ENCODE measurements around the gene ATP1A1.

Gene ATP1A1

DNA sequence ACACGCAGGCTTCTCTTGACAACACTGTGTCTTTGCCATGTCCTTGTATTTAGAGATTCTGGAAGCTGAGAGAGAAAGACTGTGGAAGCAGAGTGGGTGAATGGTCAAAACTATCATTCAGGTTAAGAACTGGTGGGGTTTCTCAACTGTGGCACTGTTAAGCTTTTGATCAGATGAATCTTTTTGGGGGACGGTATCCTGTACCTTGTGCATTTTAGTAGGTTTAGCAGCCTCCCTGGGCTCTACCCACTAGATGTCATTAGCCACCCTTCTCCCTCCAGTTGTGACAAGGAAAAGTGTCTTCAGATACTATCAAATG is 39.4 kb downstream of the ATP1A1 start:
- DNase-seq (ENCODE audit: low read depth in 2 of 3, low spot score in 1 of 3) = no peak

DNA sequence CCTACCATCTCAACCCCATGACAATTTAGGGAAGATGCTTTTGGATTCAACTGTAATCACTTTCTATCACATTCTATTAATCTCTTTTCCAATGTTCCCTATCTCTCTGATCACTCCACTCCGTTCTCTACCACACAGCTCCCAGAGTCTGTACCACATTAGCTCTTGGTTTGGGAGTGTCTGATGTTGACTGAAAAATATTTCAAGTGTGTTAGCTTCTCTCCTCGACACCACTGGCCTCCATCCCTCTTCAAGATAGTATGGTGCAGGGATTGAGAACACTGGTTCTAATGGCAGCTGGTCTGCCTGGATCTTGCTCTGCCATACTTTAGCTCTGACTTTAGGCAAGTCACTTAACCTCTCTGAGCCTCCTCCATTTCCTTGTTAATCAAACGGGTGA is 39.9 kb downstream of the ATP1A1 start:
- DNase-seq (ENCODE audit: low read depth in 2 of 3, low spot score in 1 of 3) = no peak

DNA sequence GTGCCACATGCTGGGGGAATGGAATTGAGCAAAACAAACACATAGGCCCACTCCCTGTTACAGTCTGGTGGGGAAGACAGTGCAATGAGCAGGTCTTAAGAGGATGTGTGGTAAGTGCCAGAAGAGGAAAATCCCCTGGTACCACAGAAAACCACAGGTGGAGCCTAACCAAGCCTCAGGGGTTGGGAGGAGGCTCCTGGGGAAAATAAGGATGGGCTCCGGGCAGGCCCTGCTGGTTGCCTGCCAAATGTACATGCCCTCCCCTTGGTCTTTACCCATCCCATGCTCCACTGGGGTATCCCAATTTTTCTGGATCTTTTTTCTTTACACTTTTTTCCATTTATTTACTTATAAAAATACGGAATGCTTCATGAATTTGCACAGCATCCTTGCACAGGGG is 40.4 kb downstream of the ATP1A1 start:
- no peak for DNase-seq (ENCODE audit: low read depth in 2 of 3, low spot score in 1 of 3)

DNA sequence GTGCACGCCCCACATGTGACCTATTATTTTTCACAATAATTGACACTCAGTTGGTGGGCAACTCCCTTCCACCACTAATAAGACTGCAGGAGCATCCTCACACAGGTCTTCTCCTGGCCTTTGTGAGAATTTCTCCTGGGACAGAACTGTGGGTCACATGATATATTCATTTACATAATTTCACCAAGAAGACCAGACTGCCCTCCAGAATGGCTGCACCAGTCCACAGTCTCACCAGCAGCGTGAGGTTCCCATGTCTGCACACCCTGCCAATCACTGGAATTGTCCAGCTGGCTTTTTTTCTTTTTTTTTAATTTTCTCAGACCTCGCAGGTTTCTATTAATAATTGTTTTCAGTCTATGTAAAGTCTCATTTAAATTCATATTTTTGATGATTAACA is 41.3 kb downstream of the ATP1A1 start:
- DNase-seq (ENCODE audit: low read depth in 2 of 3, low spot score in 1 of 3) = no peak

DNA sequence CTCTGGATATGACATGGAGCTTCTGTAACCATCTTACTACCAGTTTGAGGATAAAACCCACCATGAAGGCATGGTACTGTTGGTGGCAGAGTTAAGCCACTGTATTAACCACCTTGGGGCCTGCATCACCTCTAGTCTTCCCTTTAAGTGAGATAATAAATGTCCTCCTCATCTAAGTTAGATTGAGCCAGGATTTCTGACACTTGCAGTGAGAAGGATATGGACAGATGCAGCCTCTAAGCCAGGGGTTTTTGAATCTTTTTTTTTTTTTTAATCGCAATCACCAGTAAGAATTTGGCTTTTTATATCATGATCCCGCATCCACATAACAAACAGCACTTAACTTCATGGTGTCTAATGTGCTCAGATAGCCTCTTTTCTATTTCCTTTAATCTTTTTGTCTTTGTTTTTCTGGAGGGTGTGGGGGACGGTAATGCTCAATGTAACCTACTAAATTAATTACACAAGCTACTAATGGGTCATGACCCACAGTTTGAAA is 42.2 kb downstream of the ATP1A1 start:
- no peak for DNase-seq (ENCODE audit: low read depth in 2 of 3, low spot score in 1 of 3)

DNA sequence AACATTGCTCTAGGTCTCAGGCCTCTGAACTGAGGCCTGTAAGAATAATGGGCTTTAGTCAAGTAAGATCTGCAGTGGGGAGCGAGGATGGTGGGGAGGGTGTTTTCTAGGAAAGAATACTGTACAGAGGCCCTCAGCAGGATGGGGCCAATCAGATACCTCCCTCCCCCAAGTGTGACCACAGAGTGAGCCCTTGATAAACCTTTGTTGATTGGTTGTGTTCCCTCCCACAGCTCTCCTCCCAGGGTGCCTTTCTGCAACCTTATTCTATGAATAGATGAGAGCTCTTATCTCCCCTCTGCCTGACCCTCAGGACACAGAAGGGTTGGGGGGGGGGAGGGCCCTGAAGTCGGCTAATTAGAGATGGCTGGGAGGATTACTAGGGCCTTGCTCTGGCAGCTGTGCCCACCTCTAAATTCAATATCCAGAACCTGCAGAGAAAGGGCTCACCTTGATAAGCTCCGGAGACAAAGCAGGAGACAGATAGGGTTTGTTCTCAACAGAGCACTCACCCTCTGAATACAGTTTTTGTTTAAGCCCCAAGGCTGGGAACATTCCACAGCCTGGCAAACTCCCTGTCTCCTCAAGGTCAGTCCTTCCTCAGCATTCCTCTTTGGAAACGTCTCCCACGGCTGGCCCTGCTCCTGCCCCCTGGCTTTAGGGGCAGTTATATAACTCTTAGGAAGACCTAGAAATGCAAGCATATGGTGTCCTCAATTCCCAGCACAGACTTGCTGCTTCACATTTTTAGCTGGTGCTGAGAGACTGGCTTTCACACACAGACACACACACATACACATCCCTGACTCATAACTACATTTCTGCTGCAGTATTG is 42.9 kb downstream of the ATP1A1 start:
- no peak for DNase-seq (ENCODE audit: low read depth in 2 of 3, low spot score in 1 of 3)

DNA sequence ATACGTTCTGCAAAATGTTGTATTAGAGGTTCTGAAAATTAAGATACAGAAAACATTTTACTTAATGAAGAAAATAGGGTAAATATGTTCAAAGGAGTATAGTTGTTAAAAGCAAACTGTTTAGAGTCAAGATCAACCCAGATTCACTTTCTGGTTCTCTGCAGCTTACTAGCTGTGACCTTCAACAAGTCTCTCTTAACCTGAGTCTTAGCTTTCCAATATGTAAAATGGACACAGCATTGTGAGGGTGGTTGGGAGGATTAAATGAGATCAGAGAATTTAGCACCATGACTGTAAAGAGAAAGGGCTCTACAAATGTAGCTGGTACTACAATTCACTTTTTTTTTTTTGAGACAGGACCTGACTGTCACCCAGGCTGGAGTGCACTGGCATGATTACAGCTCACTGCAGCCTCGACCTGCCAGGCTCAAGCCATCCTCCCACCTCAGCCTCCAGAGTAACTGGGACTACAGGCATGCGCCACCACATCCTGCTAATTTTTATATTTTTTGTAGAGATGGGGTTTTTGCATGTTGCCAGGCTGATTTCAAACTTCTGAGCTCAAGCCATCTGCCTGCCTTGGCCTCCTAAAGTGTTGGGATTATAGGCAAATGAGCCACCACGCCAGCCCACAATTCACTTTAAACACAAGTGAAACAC is 43.9 kb downstream of the ATP1A1 start:
- no peak for DNase-seq (ENCODE audit: low read depth in 2 of 3, low spot score in 1 of 3)

DNA sequence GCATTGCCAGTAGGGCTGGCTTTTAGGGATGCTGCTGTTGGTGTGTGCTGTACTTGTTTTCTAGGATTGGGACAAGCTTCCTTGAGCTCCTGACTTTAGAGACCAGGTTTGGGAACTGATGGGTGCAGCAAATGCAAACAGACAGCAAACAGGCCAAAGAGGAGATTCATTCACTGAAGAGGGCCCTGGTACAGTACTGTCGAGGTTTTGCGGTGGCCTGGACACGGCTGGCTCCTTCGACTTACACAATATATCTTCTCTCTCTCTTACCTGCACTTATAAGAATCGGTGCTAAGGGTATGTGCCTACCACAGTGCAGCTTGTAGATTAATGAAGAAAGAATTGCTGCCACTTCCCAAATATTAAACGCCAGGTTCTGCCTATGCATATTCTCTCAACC is 44.6 kb downstream of the ATP1A1 start:
- DNase-seq (ENCODE audit: low read depth in 2 of 3, low spot score in 1 of 3) = no peak

DNA sequence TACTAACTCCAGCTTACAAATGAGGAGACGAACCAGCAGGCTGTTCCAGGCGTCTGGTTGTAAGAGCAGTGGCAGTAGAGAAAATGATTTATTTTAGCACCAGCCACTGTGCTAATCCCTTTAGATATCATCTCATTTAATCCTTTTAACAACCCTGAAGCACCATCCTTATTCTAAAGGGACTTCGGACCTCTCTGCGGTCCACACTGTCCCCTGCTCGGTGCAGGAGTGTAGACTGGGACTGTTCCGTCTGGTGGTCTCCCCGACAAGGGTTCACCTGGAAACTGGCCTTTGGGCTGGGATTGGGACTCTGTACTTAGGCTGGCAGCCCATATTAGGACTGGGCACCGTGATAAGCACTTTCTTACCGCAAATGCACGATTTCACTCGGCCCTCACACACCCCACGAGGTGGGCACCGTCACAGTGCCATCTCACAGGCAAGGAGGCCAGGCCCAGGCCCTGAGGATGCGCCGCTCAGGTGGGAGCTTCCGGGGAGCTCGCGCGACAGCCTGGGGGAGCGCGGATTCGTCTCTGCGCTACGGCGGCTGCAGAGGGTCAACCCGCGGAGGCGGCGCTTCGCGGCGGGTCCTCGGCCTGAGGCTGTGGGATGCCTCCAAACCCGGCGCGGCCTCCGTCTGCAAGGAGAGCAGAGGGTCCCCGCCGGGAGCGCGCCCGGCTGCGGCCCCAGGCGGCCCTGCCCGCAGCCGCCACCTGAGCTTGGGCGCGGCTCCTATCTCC is 45.2 kb downstream of the ATP1A1 start:
- DNase-seq (ENCODE audit: low read depth in 2 of 3, low spot score in 1 of 3) = peak; percentile 77 to 83 (median 81)

DNA sequence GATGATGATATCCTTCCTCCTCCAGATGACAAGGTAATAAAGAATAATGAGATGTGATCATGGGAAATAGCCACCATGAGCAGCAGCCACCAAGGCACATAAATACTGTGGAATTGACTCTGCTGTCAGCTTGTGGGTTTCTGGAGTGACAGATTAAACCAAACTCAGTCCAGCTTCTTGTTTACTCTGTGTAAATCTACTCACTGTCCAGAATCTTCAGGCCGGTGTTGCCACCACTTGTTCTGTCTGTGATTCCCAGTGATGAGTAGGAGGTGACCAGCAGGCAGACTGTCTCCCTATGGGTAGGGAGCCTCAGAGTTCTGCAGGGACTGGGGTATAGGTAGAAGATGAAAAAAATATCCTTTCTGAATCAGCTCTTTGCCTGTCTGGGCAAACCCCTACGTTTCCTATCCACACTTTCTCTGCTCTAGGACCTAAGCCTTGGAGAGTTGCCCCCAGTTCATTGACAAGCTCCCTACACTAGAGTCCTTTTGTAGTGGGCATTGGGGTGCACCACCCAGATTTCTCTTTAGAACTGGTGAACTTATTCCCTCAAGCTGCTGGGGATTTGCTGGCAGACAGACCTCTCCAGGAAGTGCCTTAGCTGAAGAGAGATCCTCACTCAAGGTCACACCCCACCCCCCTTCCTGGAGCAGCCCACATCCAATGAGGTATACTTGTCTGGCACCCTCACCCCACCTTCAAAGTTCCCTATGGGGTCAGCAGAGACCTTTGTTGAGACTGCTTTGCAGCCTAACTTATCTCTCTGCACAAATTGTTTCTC is 47.6 kb downstream of the ATP1A1 start:
- no peak for DNase-seq (ENCODE audit: low read depth in 2 of 3, low spot score in 1 of 3)

DNA sequence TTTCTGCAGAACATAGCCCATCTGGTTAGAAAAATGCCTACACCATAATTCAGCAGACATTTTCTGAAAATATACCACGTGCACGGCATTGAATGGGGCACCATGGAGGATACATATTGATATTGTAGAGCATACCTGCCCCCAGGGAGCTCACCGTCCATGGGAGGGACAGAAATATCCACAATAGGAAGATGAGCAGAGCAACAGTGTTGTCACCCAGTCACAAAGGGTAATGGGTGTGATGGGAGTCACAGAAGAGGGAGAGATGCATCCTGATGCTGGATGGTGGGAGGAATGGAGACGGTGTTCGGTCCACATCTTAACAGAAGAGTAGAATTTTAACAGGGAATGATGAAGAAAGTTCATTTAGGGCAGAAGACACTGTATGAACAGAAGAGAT is 51.4 kb downstream of the ATP1A1 start:
- no peak for DNase-seq (ENCODE audit: low read depth in 2 of 3, low spot score in 1 of 3)

DNA sequence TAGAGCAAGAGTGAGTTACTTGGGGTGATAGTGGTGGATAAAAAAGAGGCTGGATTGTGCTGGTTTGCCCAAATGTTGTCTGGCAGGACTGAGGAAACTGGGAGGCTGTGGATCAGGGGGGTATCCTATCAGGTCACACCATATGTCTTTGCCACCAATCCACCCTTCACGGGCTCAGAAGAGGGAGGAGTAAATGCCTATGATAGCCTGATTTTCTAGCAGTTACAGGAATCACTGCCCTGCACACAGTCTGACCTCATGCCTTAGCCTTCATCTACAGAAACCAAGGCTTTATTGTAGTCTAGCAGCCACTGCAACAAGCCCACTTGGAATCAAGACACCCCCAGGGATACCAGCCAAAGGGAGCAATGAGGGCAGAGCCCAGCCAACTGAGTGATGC is 51.8 kb downstream of the ATP1A1 start:
- DNase-seq (ENCODE audit: low read depth in 2 of 3, low spot score in 1 of 3) = no peak

DNA sequence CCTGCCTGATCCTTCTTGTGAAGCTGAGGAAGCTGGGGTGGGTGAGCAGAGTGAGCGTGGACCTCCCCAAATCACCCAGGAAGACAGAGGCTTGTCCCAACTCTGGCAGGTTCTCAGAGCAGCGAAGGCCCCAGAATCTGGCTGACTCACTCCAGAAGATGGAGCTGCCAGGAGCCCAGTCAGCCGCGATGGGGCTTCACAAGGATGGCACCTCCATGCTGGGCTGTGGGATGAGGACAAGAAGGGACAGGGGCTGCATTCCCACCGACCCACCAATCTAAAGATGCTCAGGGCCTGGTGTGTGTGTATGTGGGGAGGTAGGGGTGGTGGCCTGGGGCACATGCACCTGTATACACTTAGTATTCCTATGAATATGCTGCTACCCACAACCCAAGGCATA is 52.9 kb downstream of the ATP1A1 start:
- no peak for DNase-seq (ENCODE audit: low read depth in 2 of 3, low spot score in 1 of 3)

DNA sequence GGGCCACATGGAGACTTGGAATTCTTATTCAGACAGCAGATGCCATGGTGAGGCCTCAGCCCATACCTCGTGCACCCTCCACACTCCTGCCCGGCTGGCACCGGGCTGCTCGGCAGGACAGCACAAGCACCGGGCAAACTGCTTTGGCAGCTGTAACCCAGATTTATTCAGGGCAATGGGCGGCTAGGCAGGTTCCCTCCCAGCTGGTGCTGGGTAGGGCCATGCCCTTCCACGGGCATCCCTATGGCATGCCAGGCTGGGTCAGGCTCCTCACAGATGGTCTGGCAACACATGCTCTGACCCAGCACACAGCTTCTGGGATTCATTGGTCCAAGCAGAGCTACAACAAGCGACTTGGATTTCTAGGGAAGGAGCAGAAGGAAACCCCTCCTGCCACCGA is 53.4 kb downstream of the ATP1A1 start:
- no peak for DNase-seq (ENCODE audit: low read depth in 2 of 3, low spot score in 1 of 3)

DNA sequence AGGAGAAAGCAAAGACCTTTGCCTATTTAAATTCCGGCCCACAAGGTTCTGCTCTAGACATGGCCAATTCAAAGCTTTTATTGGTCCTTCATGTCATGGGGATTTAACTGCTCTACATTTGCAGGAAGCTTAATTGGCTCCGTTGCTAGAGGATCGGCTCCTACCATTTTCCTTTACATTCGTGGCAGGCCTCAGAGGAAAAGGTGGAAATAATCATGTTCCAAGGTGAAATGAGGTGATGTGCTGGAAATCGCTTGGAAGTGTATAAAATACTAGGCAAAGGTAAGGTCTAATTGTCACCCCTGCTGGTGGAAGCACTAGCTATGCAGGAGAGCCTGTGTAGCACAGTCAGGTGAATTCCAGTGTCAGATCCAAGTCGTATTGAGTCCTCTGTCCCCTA is 55.5 kb downstream of the ATP1A1 start:
- no peak for DNase-seq (ENCODE audit: low read depth in 2 of 3, low spot score in 1 of 3)

DNA sequence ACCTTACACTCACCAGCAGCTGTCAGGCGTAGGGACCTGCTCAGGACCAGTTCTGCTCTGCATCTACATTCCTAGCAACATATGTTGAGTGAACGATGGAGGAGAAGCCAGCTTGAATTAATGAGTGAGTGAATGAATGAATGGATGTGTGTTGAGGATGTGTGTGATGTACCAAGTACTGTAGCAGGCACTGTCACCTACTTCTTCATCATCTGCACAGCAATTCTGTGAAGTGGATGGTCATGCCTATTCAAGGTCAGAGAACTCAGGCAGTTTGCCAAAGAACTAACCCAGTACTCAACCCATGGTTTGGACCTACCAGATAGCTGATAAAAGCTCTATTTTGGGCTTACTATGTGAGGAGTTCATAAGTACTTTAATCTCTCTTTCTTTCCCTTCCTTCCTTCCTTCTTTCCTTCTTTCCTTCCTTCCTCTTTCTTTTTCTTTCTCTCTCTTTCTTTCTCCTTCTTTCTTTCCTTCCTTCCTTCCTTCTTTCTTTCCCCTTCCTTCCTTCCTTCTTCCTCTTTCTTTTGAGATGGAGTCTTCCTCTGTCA is 56.9 kb downstream of the ATP1A1 start:
- DNase-seq (ENCODE audit: low read depth in 2 of 3, low spot score in 1 of 3) = no peak

DNA sequence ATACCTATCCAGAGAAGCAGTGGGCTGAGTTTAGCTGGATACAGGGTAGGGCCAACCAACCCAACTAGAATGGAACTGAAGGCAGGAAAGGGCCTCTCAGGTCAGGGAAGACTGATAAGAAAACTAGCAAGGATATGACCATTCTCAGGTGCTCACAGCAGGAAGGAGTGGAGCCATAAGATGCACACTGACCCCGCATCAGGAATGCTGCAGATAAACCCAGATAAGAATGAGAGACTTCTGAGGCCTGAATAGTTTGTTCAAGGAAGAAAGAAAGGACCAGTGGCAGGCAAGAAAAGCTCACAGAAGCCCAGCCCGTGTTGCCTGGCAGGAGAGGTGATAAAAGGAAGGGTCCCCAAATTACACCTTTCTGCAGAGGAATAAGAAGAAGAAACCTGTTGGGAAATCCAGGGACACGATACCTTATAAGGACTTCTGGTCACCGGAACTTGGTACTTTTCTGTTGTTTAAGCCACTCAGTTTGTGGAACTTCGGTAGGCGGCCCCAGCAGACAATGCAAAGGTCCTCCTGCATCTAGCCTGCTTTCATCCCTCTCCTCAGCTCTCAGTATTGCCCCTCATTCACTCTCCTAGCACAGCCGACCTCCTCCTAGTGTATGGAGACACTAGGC is 58.9 kb downstream of the ATP1A1 start:
- no peak for DNase-seq (ENCODE audit: low read depth in 2 of 3, low spot score in 1 of 3)

DNA sequence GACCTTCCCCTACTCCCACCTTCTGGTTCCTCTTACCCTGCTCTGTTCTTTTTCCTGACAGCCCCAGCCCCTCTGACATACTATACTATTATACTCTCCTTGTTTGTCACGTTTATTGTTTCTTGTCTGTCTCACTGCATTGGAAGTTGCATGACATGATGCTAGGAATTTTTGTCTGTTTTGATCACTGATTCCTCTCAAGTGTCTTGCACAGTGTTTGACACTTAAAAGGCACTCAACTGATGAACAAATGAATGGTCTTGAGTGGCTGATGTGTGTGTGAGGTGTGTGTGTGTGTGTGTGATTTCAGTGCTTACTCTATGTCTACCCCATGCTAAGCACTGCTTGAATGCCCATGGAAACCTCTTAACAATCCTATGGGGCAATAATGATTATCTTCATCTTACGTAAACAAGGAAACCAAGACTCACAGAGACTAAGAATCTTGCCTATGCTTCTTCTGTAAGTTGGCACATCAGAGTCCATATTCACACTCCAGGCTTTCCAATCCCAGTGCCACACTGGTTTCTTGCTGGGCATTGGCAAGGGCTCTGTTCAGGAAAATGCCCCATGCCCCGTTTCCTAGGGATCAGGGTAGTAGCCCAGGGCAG is 59.7 kb downstream of the ATP1A1 start:
- no peak for DNase-seq (ENCODE audit: low read depth in 2 of 3, low spot score in 1 of 3)

DNA sequence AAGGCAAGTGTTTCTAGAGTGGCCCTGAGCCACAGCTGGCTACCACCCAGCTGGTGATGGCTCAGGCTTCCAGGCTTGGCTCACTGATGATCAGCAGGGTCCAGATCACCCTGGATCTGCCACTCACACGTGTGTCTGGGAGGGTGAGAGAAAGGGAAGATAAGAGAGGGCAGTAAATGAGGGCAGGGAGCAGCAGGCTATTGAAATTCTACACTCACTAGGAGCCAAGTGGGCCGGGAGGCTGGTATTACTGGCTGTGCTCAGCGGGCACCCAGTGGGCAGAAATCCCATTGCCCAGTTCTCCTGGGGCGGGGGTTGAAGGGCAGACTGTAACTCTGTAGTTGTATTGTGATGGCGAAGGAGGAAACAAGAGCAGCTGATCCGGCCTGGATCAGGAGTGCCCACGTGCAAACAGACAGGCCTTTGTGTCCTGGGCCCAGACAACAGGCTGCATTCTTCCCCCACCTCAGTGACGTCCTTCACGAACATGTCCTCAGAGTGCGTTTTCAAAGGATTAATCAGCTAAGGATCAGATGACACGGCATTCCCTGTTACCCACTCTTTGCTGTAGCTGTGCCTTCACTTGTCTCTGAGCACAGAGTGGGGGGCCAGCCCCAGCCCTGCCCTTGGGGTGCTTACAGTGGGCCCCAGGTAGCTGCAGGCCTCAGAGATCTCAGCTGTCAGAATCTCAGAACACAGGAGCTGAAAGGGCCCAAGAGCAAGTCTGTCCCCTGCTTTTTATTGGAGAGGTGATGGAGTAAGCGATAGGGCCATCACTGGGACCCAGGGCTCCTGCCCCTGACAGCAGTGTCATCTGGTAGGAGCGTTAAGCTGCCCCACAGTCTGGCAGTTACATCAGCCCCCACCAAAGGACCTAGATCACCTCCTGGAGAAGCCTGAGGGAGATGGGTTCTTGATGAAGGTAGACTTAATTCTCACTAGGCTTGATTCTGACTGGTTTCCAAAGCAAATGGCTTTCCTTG is 60.5 kb downstream of the ATP1A1 start:
- no peak for DNase-seq (ENCODE audit: low read depth in 2 of 3, low spot score in 1 of 3)
